Retinal pigment epithelial cell (primary cell): Measurements from ENCODE around the gene IL9.

Experiments used
- DNase-seq: peaks from one replicate; pipeline ENCODE4 v3.0.0-alpha.2; 2010; ENCODE audit warnings: low read depth
- H3K4me3 ChIP-seq: 2 replicates; pipeline ENCODE4 v1.5.1; 2011; ENCODE audit warnings: mild to moderate bottlenecking, low read length, control low read depth, moderate library complexity
- CTCF ChIP-seq: conservative IDR thresholded peaks from 2 replicates; pipeline ENCODE4 v1.5.1; 2011; ENCODE audit warnings: low read depth, low read length, control low read depth, inconsistent platforms

The IL9 gene

GRCh38 chr5:135880278-135880677 lies 15.4 kb downstream of the IL9 start:
- TF ChIP-seq CTCF, result peak; percentile 53
- H3K4me3 ChIP-seq, result no peak overlapping the region
- no peak for DNase-seq

GRCh38 chr5:135879591-135879990 lies 16.1 kb downstream of the IL9 start:
- H3K4me3 ChIP-seq, result no peak overlapping the region
- no peak for DNase-seq
- no peak for TF ChIP-seq CTCF

- DNase-seq, result no peak
- TF ChIP-seq CTCF, result no peak
- no peak overlapping the region for H3K4me3 ChIP-seq
These were observed 17.5 kb downstream of the IL9 start for GRCh38 chr5:135878156-135878620.

- no peak for DNase-seq
- no peak for TF ChIP-seq CTCF
- no peak overlapping the region for H3K4me3 ChIP-seq
These were observed 18.0 kb downstream of the IL9 start for GRCh38 chr5:135877570-135878155.

- no peak for TF ChIP-seq CTCF
- no peak overlapping the region for H3K4me3 ChIP-seq
- no peak for DNase-seq
These were observed 19.5 kb downstream of the IL9 start for GRCh38 chr5:135876146-135876545.

- no peak overlapping the region for H3K4me3 ChIP-seq
- TF ChIP-seq CTCF, result no peak
- no peak for DNase-seq
These were observed 20.1 kb downstream of the IL9 start for GRCh38 chr5:135875567-135875966.

- TF ChIP-seq CTCF, result no peak
- no peak overlapping the region for H3K4me3 ChIP-seq
- DNase-seq, result no peak
These were observed 21.2 kb downstream of the IL9 start for GRCh38 chr5:135874461-135874860.
